Measurements from ENCODE around the gene ASB1. TPM values are rescaled to one million over a fixed set of nuclear protein-coding genes. Genes with fewer than 3 reads are reported as not detected.

Gene ASB1
- total RNA-seq, 1 donor from 2014 or later, result 16.7 TPM

GRCh38 chr2:238380785-238381184 lies 45.9 kb upstream of the ASB1 start:
- Histone ChIP-seq H3K27me3 (no peaks in the 10 kb centered on the region), H3K36me3 (no peaks in the 10 kb centered on the region), H3K4me3 (no peak overlapping the region), H3K27ac (no peak overlapping the region), H3K4me1 (peaks cover 12% of the 10 kb centered on the region), H3K9me3 (no peaks in the 10 kb centered on the region)
- intact Hi-C loops (cut with DNase I), result no loop called here
- DNase-seq (ENCODE audit: extremely low spot score in 2 of 2), result no peak
- TF ChIP-seq POLR2AphosphoS5 (IDR thresholded peaks at IDR 0.05; ENCODE audit: insufficient read depth in 1 of 2, low read depth in 1 of 2), result peak in 1 of 2 donors; percentile 33
- TF ChIP-seq POLR2A (IDR thresholded peaks at IDR 0.05), result no peak

- H3K4me3 ChIP-seq, result no peak overlapping the region
- H3K27me3 ChIP-seq, result no peaks in the 10 kb centered on the region
- no peak overlapping the region for H3K27ac ChIP-seq
- intact Hi-C loops (cut with DNase I), result no loop called here
- no peak for DNase-seq (ENCODE audit: extremely low spot score in 2 of 2)
- H3K36me3 ChIP-seq, result no peaks in the 10 kb centered on the region
- no peaks in the 10 kb centered on the region for H3K9me3 ChIP-seq
- peaks cover 12% of the 10 kb centered on the region for H3K4me1 ChIP-seq
- TF ChIP-seq POLR2A (IDR thresholded peaks at IDR 0.05) (no peak), POLR2AphosphoS5 (IDR thresholded peaks at IDR 0.05; ENCODE audit: insufficient read depth in 1 of 2, low read depth in 1 of 2) (no peak), CTCF (IDR thresholded peaks at IDR 0.05) (no peak)
These were observed 45.2 kb upstream of the ASB1 start for GRCh38 chr2:238381341-238382115.

DNA sequence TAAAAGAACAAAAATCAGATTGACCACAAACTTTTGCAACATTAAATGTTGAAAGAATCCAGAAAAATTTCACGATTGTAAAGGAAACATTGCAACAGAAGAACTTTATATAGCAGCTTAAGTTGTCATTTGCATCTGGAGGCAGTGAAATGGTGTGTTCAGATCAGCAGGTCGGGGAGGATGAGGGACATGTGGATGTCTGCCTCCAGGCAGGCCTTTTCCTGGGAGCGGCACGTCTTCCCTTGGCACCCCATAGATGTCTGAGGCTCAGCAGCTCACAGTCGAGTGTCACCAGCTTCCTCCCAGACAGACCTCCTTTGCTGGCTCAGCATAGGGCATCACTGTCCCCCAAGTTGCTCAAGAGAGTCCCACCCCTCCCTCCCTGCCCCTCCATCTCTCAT lies 44.3 kb upstream of the ASB1 start:
- Histone ChIP-seq H3K4me1 (peaks cover 12% of the 10 kb centered on the region), H3K4me3 (no peak overlapping the region), H3K27ac (no peak overlapping the region), H3K27me3 (no peaks in the 10 kb centered on the region), H3K9me3 (no peaks in the 10 kb centered on the region), H3K36me3 (no peaks in the 10 kb centered on the region)
- DNase-seq (ENCODE audit: extremely low spot score in 2 of 2), result no peak
- intact Hi-C loops (cut with DNase I), result no loop called here
- peak in 1 of 3 experiments; percentile 6 for TF ChIP-seq CTCF (IDR thresholded peaks at IDR 0.05)
- no peak for TF ChIP-seq POLR2AphosphoS5 (IDR thresholded peaks at IDR 0.05; ENCODE audit: insufficient read depth in 1 of 2, low read depth in 1 of 2)

DNA sequence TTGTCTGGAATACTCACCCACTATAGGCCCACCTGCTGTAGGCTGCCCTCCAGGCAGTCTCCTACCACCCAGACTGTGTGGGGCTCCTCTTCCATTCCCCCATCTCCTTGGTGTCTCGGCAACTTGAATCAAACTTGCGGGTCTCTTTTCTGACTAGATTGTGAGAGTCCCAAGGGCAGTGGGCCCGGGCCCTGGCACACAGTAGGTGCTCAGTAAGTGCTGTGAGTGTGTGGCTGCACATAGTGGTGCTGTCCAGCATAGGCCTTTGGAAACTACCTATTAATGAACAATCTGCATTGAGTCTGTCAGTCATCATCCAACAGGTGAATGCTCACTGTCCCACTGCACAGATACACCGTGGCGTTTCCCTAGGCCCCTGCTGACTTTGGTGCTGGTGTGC lies 43.6 kb upstream of the ASB1 start:
- Histone ChIP-seq H3K4me1 (peaks cover 12% of the 10 kb centered on the region), H3K9me3 (no peaks in the 10 kb centered on the region), H3K36me3 (no peaks in the 10 kb centered on the region), H3K27ac (no peak overlapping the region), H3K27me3 (no peaks in the 10 kb centered on the region), H3K4me3 (no peak overlapping the region)
- DNase-seq (ENCODE audit: extremely low spot score in 2 of 2), result no peak
- intact Hi-C loops (cut with DNase I), result no loop called here
- no peak for TF ChIP-seq CTCF (IDR thresholded peaks at IDR 0.05)
- TF ChIP-seq POLR2A (IDR thresholded peaks at IDR 0.05), result no peak
- TF ChIP-seq POLR2AphosphoS5 (IDR thresholded peaks at IDR 0.05; ENCODE audit: insufficient read depth in 1 of 2, low read depth in 1 of 2), result no peak

GRCh38 chr2:238383743-238384380 lies 42.9 kb upstream of the ASB1 start:
- H3K4me1 ChIP-seq, result peaks cover 12% of the 10 kb centered on the region
- H3K36me3 ChIP-seq, result no peaks in the 10 kb centered on the region
- no peak overlapping the region for H3K27ac ChIP-seq
- DNase-seq (ENCODE audit: extremely low spot score in 2 of 2), result no peak
- no peaks in the 10 kb centered on the region for H3K9me3 ChIP-seq
- no peaks in the 10 kb centered on the region for H3K27me3 ChIP-seq
- no peak for TF ChIP-seq POLR2A (IDR thresholded peaks at IDR 0.05)
- TF ChIP-seq CTCF (IDR thresholded peaks at IDR 0.05), result no peak
- TF ChIP-seq POLR2AphosphoS5 (IDR thresholded peaks at IDR 0.05; ENCODE audit: insufficient read depth in 1 of 2, low read depth in 1 of 2), result no peak
- H3K4me3 ChIP-seq, result no peak overlapping the region
- intact Hi-C loops (cut with DNase I), result no loop called here

All from vagina (tissue), 2 donors.